GM12801 (cell line): Measurements from ENCODE around the gene ITGA7.

Experiments used
- CTCF ChIP-seq: IDR thresholded peaks from one replicate; pipeline ENCODE4 v1.5.1; 2011; ENCODE audit warnings: control low read depth; ENCODE audit not compliant: insufficient read length; ENCODE audit errors: extremely low read depth

Gene ITGA7

GRCh38 chr12:55707841-55708694, at the start of gene ITGA7:
ITGA7 (minus strand) TSS chr12:55707904; CDS start chr12:55707682, 222 bp downstream.
- no peak for TF ChIP-seq CTCF

DNA sequence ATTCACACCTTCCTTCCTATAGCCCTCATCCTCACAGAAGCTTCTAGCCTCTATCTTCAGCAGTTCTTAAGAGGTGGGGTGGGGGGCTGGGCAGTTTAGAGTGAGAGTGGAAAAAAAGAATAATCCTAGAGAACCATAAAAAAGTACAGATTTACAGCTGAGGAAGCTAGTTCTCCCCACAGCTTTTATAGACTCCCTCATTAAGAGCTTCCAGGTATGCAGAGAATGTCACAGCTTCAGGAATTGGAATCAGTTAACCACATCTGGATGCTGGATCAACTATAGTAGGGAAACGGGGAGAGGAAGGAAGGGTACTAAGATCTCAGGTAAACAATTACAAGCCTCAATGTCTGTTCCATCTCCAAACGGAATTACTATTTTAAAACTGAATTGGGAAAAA, 47.5 kb upstream of the ITGA7 start:
- TF ChIP-seq CTCF = no peak

GRCh38 chr12:55748230-55748993, 40.7 kb upstream of the ITGA7 start:
- TF ChIP-seq CTCF = no peak

- no peak for TF ChIP-seq CTCF
These were observed 39.2 kb upstream of the ITGA7 start for GRCh38 chr12:55746913-55747231.

GRCh38 chr12:55746174-55746912, 38.6 kb upstream of the ITGA7 start:
- TF ChIP-seq CTCF = no peak

- TF ChIP-seq CTCF = no peak
These were observed 37.9 kb upstream of the ITGA7 start for GRCh38 chr12:55745361-55746173.
